RWPE2 (cell line): Measurements from ENCODE around the gene PLSCR1.

Experiments
- ATAC-seq: fragments of 200-7000 bp; cut with Tn5 transposase; 3 replicates; pipeline ENCODE4 v1.9.1; 2021; ENCODE audit warnings: low read depth
- DNase-seq: peaks from one replicate; pipeline ENCODE4 v3.0.0-alpha.2; 2020; ENCODE audit warnings: low spot score
- H3K27ac ChIP-seq: fragments of 450-650 bp; 2 replicates; pipeline ENCODE4 v1.5.1; 2017; ENCODE audit warnings: mild to moderate bottlenecking; ENCODE audit not compliant: poor library complexity, severe bottlenecking
- H3K27me3 ChIP-seq: fragments of 250-450 bp; sonication (Bioruptor Pico); 2 replicates; pipeline ENCODE4 v1.5.1; 2021; ENCODE audit warnings: mild to moderate bottlenecking, moderate library complexity; ENCODE audit not compliant: insufficient read depth, poor library complexity, severe bottlenecking
- H3K36me3 ChIP-seq: fragments of 250-450 bp; sonication (Bioruptor Pico); 2 replicates; pipeline ENCODE4 v1.5.1; 2020; ENCODE audit warnings: low read depth, mild to moderate bottlenecking, moderate library complexity
- H3K4me1 ChIP-seq: fragments of 250-450 bp; sonication (Bioruptor Pico); 2 replicates; pipeline ENCODE4 v1.5.1; 2021; ENCODE audit warnings: mild to moderate bottlenecking, moderate library complexity; ENCODE audit not compliant: insufficient read depth, poor library complexity, severe bottlenecking
- H3K4me3 ChIP-seq: fragments of 250-450 bp; sonication (Bioruptor Pico); 2 replicates; pipeline ENCODE4 v1.5.1; 2021; ENCODE audit warnings: mild to moderate bottlenecking, moderate library complexity; ENCODE audit not compliant: severe bottlenecking
- H3K9me3 ChIP-seq: fragments of 250-450 bp; sonication (Bioruptor Pico); 2 replicates; pipeline ENCODE4 v1.5.1; 2021; ENCODE audit warnings: mild to moderate bottlenecking, moderate library complexity; ENCODE audit not compliant: severe bottlenecking
- CTCF ChIP-seq: fragments of 450-650 bp; IDR thresholded peaks from one replicate; pipeline ENCODE4 v1.5.1; 2017; ENCODE audit warnings: mild to moderate bottlenecking, moderate library complexity; ENCODE audit not compliant: poor library complexity, severe bottlenecking

PLSCR1 gene

GRCh38 chr3:146546366-146546965 lies 2.1 kb upstream of the PLSCR1 start:
- no peak for TF ChIP-seq CTCF
- Histone ChIP-seq H3K4me1 (peaks cover 31% of the 10 kb centered on the region), H3K9me3 (no peaks in the 10 kb centered on the region), H3K36me3 (peaks cover 3% of the 10 kb centered on the region; the same call in 1 of the 2 replicates), H3K27me3 (no peaks in the 10 kb centered on the region), H3K4me3 (no peak overlapping the region), H3K27ac (no peak overlapping the region)
- ATAC-seq (no peak), DNase-seq (no peak)

- ATAC-seq (no peak), DNase-seq (no peak)
- TF ChIP-seq CTCF = no peak
- peak overlapping the region; percentile 65 for H3K4me3 ChIP-seq
- H3K4me1 ChIP-seq = peaks cover 19% of the 10 kb centered on the region
- H3K27ac ChIP-seq = peak overlapping the region; percentile 75
- H3K36me3 ChIP-seq = peaks cover 5% of the 10 kb centered on the region
- H3K9me3 ChIP-seq = no peaks in the 10 kb centered on the region
- no peaks in the 10 kb centered on the region for H3K27me3 ChIP-seq
Measured at GRCh38 chr3:146544929-146545528, 622 bp upstream of the PLSCR1 start.

GRCh38 chr3:146543461-146544001 lies 876 bp downstream of the PLSCR1 start:
- ATAC-seq (peak; percentile 29; the same call in 2 of the 3 replicates), DNase-seq (no peak)
- Histone ChIP-seq H3K9me3 (no peaks in the 10 kb centered on the region), H3K4me3 (peak overlapping the region; percentile 65), H3K4me1 (peaks cover 23% of the 10 kb centered on the region), H3K27ac (peak overlapping the region; percentile 75), H3K36me3 (peaks cover 11% of the 10 kb centered on the region), H3K27me3 (no peaks in the 10 kb centered on the region)
- no peak for TF ChIP-seq CTCF

GRCh38 chr3:146542978-146543377 lies 1.4 kb downstream of the PLSCR1 start:
- Histone ChIP-seq H3K4me3 (peak overlapping the region; percentile 65), H3K27me3 (no peaks in the 10 kb centered on the region), H3K36me3 (peaks cover 11% of the 10 kb centered on the region), H3K4me1 (peaks cover 23% of the 10 kb centered on the region), H3K9me3 (no peaks in the 10 kb centered on the region), H3K27ac (peak overlapping the region; percentile 75)
- no peak for TF ChIP-seq CTCF
- ATAC-seq = no peak
- DNase-seq = no peak

GRCh38 chr3:146542179-146542578 lies 2.2 kb downstream of the PLSCR1 start:
- H3K27ac ChIP-seq = no peak overlapping the region
- ATAC-seq = no peak
- H3K36me3 ChIP-seq = peaks cover 19% of the 10 kb centered on the region
- H3K4me3 ChIP-seq = no peak overlapping the region
- H3K27me3 ChIP-seq = no peaks in the 10 kb centered on the region
- peaks cover 23% of the 10 kb centered on the region for H3K4me1 ChIP-seq
- no peaks in the 10 kb centered on the region for H3K9me3 ChIP-seq
- no peak for TF ChIP-seq CTCF
- no peak for DNase-seq
